ENCODE data around the gene IL31RA.

Gene IL31RA

DNA sequence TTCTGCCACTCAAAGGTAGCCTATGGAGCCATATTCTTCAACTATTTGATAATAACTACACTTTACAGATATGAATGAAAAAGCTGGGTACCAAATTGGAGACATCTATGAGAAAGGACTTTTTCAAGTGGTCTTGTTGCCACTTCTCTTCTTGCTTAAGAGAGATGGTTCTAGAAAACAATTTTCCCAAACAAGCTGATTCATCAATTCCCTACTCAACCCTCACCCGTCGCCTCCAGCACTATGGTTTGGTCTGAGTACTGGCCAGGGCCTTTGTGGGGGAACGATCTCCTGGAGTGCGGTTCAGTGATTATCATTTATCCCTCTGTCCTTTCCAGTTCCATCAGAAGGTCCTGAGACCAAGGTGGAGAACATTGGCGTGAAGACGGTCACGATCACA, 56.8 kb downstream of the IL31RA start:
- H3K9me3 ChIP-seq (ENCODE audit: insufficient read depth, low read depth, low read length), result no peaks in the 10 kb centered on the region
- H3K9ac ChIP-seq (ENCODE audit: low read depth, low read length, poor library complexity, severe bottlenecking), result no peak overlapping the region
- no peaks in the 10 kb centered on the region for H3K9me2 ChIP-seq (replicated peaks; ENCODE audit: low read depth, low read length)
- H2AFZ ChIP-seq (ENCODE audit: low read length), result no peak overlapping the region
- TF ChIP-seq, protein P1, sequence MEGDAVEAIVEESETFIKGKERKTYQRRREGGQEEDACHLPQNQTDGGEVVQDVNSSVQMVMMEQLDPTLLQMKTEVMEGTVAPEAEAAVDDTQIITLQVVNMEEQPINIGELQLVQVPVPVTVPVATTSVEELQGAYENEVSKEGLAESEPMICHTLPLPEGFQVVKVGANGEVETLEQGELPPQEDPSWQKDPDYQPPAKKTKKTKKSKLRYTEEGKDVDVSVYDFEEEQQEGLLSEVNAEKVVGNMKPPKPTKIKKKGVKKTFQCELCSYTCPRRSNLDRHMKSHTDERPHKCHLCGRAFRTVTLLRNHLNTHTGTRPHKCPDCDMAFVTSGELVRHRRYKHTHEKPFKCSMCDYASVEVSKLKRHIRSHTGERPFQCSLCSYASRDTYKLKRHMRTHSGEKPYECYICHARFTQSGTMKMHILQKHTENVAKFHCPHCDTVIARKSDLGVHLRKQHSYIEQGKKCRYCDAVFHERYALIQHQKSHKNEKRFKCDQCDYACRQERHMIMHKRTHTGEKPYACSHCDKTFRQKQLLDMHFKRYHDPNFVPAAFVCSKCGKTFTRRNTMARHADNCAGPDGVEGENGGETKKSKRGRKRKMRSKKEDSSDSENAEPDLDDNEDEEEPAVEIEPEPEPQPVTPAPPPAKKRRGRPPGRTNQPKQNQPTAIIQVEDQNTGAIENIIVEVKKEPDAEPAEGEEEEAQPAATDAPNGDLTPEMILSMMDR (conservative IDR thresholded peaks at IDR 0.05; ENCODE audit: low read length), result no peak
- no peak for TF ChIP-seq EZH2phosphoT487 (IDR thresholded peaks at IDR 0.05; ENCODE audit: borderline replicate concordance)
- no peak overlapping the region for H3K4me3 ChIP-seq (ENCODE audit: low read length, poor library complexity, severe bottlenecking)
- H3K36me3 ChIP-seq (ENCODE audit: insufficient read depth, low read length), result no peaks in the 10 kb centered on the region
- no peaks in the 10 kb centered on the region for H3K79me2 ChIP-seq (ENCODE audit: insufficient read depth, low read length)
- H3K27me3 ChIP-seq (ENCODE audit: insufficient read depth, low read length, poor library complexity, severe bottlenecking), result no peaks in the 10 kb centered on the region
- H3K4me1 ChIP-seq (ENCODE audit: insufficient read depth, low read length, poor library complexity, severe bottlenecking), result peaks cover 10% of the 10 kb centered on the region
- H4K20me1 ChIP-seq (ENCODE audit: insufficient read depth, low read length, poor library complexity, severe bottlenecking), result no peaks in the 10 kb centered on the region
- H3K4me2 ChIP-seq (ENCODE audit: low read depth, low read length, poor library complexity, severe bottlenecking), result no peak overlapping the region
- no peaks in the 10 kb centered on the region for H3F3A ChIP-seq (ENCODE audit: low read depth)

DNA sequence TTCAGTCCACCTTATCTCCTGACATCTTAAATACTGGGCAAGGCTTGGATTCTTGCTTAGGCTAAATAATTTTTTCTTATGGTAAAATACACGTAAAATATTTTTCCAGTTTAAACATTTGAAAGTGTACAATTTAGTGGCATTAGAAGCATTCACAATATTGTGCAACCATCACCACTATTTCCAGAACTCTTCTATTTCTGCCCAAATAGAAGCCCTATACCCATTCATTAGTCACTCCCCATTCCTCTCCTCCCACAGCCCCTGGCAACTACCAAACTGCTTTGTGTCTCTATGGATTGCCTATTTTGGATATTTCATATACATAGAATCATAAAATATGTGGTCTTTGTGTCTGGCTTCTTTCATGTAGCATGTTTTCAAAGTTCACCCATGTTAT, 57.6 kb downstream of the IL31RA start:
- no peak for TF ChIP-seq EZH2phosphoT487 (IDR thresholded peaks at IDR 0.05; ENCODE audit: borderline replicate concordance)
- TF ChIP-seq, protein P1 (conservative IDR thresholded peaks at IDR 0.05; ENCODE audit: low read length), result no peak
- no peak overlapping the region for H3K9ac ChIP-seq (ENCODE audit: low read depth, low read length, poor library complexity, severe bottlenecking)
- no peaks in the 10 kb centered on the region for H3F3A ChIP-seq (ENCODE audit: low read depth)

DNA sequence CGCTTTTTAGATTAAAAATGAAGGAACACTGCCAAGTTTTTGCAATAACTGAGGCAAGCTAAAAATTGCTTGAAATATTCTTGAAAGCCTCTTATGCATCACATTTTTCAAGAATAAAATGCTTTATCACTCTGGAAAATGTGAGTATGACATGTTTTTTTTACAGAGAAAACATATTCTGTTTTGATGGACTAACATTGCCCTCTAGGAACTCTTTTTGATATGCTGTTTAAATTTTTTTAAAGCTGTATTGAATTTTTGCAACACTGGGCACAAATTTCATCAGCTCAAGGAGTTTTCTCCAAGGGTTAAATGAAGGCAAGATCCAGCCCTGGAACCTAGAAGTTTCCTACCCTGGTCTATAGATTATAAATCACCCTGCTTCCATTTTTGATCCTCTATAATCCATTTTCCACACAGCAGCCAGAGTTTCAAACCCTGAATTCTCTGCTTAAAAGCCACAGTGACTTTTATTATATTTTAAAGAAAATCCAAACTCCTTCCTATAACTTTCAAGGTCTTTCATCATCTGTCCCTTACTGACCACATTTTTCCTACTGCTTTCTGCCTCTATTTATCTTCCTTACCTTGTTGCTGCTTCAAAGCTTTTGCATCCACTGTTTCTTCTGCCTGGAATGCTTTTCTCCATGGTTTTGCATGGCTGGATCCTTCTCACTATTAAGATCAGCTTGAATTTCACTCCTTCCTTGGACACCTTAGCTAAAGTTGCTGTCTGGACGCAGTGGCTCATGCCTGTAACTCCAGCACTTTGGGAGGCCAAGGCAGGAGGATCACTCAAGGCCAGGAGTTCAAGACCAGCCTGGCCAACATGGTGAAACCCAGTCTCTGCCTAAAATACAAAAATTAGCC, 60.9 kb downstream of the IL31RA start:
- no peak overlapping the region for H3K4me3 ChIP-seq (ENCODE audit: low read length, poor library complexity, severe bottlenecking)
- no peaks in the 10 kb centered on the region for H3K9me3 ChIP-seq (ENCODE audit: insufficient read depth, low read depth, low read length)
- no peaks in the 10 kb centered on the region for H3K4me1 ChIP-seq (ENCODE audit: insufficient read depth, low read length, poor library complexity, severe bottlenecking)
- TF ChIP-seq, protein P1 (conservative IDR thresholded peaks at IDR 0.05; ENCODE audit: low read length), result no peak
- TF ChIP-seq EZH2phosphoT487 (IDR thresholded peaks at IDR 0.05; ENCODE audit: borderline replicate concordance), result no peak
- no peaks in the 10 kb centered on the region for H3K36me3 ChIP-seq (ENCODE audit: insufficient read depth, low read length)
- H3K9ac ChIP-seq (ENCODE audit: low read depth, low read length, poor library complexity, severe bottlenecking), result no peak overlapping the region
- no peaks in the 10 kb centered on the region for H3K9me2 ChIP-seq (replicated peaks; ENCODE audit: low read depth, low read length)
- no peaks in the 10 kb centered on the region for H4K20me1 ChIP-seq (ENCODE audit: insufficient read depth, low read length, poor library complexity, severe bottlenecking)
- H2AFZ ChIP-seq (ENCODE audit: low read length), result no peak overlapping the region
- no peaks in the 10 kb centered on the region for H3K79me2 ChIP-seq (ENCODE audit: insufficient read depth, low read length)
- no peak overlapping the region for H3K4me2 ChIP-seq (ENCODE audit: low read depth, low read length, poor library complexity, severe bottlenecking)
- no peaks in the 10 kb centered on the region for H3K27me3 ChIP-seq (ENCODE audit: insufficient read depth, low read length, poor library complexity, severe bottlenecking)
- no peaks in the 10 kb centered on the region for H3F3A ChIP-seq (ENCODE audit: low read depth)

More for the DNA sequence above, 57.6 kb downstream of the IL31RA start:
- Histone ChIP-seq H3K9me2 (replicated peaks; ENCODE audit: low read depth, low read length) (no peaks in the 10 kb centered on the region), H3K79me2 (ENCODE audit: insufficient read depth, low read length) (no peaks in the 10 kb centered on the region), H4K20me1 (ENCODE audit: insufficient read depth, low read length, poor library complexity, severe bottlenecking) (no peaks in the 10 kb centered on the region), H3K9me3 (ENCODE audit: insufficient read depth, low read depth, low read length) (no peaks in the 10 kb centered on the region), H3K27me3 (ENCODE audit: insufficient read depth, low read length, poor library complexity, severe bottlenecking) (no peaks in the 10 kb centered on the region), H3K4me1 (ENCODE audit: insufficient read depth, low read length, poor library complexity, severe bottlenecking) (peaks cover 1% of the 10 kb centered on the region), H3K36me3 (ENCODE audit: insufficient read depth, low read length) (no peaks in the 10 kb centered on the region), H2AFZ (ENCODE audit: low read length) (no peak overlapping the region), H3K4me3 (ENCODE audit: low read length, poor library complexity, severe bottlenecking) (no peak overlapping the region), H3K4me2 (ENCODE audit: low read depth, low read length, poor library complexity, severe bottlenecking) (no peak overlapping the region)
